ENCODE measurements around the gene POLRMT.

The POLRMT gene

DNA sequence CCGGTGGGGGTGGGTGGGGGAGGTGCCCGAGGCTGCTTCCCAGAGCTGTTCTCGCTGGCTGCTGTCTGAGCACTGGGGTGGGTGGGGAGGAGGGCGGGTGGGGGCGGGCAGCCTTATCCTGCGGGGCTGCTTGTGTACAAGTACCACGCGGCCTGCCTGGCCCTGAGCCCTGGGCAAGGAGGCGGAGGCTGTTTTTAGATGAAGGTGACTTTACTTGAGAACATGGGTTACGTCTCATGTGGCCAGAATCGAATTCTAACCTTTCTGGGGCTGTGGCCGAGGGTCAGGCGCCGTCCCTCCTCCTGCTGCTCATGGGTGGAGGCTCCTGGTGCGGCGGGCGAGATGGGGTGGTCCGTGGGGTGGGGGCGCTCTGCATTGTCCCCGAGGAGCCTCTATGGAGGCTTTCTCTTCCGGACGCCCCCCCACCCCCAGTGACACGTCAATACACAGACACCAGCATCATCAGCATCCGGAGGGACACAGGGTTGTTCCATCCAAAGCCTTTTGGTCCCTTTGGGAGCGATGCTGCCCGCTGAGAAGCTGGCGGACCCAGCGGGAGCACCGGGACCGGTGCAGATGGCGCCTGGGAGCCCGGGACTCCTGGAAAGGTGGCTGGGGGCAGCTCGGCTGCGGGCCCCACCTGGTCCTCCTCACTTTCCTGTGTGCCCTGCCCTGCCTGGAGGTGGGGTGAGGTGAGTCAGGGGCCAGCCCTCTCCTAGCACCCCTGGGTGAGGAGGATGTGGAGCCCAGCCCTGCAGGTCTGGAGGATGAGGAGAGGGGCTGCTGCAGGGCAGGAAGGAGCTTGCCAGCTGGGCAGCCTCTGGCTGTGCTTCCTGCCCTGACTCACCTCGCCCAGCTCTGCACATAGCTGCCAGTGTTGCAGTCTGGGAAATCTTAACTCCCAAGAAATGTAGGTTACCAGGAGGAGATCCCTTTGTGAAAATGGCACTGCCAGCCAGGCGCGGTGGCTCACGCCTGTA, 57.5 kb downstream of the POLRMT start:
- DNase-seq, result no peak

GRCh38 chr19:574658-575526, 58.4 kb downstream of the POLRMT start:
- DNase-seq, result peak; percentile 49

DNA sequence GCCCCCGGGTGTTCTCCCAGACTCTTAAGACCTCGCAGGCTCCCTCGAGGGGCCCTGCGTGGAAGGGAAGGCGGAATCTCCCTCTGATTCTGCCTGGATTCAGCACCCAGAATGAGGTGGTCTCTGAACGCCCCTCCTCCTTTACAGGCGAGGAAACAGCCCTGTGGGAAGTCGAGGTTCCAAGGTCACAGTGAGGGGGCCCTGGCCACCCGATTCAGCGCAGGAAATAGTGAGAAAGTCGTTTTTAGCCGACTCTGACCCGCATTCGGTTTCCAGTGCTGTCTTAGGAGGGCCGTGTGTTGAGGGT, 59.9 kb downstream of the POLRMT start:
- DNase-seq, result no peak

DNA sequence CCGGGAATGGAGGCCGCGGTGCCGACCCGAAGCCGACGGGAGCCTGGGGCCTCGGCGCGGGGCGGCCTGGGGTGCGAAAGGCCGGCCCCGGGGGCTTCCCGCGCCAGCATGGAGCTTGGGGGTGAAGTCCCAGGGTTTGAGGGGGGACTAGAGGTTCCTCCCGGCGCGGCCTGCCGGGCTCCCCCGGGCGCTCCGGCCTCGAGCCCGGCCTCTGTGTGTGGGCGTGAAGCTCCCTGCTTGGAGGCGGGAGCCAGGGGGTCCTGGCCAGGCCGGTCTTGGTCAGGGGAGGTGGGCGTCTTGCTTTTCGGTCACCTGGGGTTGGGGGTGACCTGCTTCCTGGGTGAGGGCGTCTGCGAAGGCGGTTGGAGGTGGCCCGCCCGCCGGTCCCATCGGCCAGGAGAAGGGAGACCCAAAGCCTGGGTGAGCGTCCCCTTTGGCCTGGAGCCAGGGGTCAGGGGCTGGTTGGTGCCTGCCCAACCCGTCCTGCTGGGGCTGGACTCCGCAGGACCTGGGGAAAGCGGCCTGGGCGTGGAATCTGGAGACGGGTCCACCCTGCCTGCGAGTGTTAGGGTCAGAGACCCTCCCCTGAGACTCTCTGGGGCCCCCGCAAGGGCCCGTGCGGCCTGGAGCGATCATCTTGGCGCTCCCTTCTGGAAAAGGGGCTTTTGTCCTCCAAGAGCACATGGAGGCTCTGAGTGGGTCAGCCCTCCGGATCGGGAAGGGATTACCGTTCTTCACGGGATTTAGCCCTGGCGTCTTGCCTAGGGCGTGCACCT, 60.4 kb downstream of the POLRMT start:
- DNase-seq, result peak; percentile 35

DNA sequence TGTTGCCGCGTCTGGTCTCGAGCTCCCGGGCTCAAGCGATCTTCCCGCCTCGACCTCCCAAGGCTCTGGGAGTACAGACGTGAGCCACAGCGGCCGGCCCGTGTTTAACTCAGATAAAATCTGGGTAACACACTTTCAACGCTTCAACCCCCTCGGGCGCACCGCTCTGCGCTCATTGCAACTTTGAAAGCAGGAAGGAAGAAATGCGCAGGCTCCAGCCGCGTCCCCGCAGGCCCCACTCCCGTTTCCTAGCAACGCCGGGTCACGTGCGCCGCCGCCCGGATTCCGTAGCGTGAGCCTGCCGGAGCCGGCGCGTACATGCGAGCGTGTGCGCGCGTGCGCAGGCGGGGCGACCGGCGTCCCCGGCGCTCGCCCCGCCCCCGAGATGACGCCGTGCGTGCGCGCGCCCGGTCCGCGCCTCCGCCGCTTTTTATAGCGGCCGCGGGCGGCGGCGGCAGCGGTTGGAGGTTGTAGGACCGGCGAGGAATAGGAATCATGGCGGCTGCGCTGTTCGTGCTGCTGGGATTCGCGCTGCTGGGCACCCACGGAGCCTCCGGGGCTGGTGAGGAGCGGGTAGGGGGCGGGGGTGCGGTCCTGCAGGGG, 61.1 kb downstream of the POLRMT start, which contains the start of gene BSG:
BSG (plus strand) TSS at position 457 of the 603 bp plus-strand sequence; CDS start at position 496, 39 bp downstream.
- DNase-seq, result peak; percentile 99

DNA sequence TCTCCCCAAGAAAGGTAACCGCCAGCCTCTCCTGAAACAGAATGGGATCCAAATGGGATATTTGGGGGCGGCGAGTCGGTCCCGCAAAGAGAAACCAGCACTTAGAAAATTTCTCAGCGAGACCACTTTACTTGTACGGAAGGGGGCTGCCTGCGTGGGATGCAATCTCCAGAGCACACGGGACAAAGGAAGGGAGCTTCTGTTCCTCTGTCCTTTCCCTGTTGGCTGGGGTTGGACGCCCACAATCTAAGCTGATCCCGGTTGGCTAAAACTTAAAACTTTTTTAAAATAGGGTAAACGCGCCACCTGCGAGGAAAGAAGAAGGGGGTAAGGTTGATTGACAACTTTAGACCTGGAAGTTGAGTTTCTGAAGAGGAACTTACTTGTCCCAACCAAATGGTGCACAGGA, 61.8 kb downstream of the POLRMT start:
- peak; percentile 69 for DNase-seq

DNA sequence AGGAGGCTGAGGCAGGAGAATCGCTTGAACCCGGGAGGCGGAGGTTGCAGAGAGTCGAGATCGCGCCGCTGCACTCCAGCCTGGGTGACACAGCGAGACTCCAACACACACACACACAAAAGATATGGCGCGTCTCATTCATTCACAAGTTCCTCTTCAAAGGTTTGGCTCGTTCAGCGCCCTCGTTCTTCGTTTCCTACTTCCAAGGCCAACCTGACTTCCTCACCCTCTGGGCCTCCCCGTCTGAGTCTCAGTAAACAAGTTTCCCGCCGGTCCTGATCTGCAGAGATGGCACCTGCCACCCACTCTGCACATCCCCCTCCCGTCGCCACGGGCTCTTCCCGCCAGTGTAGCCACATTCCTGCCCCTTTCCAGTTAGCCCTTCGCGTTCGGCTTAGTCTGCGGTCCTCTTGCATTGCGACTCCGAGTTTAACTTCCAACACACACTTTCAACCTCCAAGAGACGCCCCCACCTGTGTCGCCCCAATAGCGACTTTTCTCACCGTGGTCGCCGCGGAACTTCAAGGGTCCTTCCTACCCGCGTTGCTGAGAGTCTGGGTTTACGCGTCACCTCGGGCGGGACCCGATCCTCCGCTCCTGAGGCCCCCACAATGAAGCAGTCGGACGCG, 62.3 kb downstream of the POLRMT start:
- DNase-seq, result peak; percentile 84

DNA sequence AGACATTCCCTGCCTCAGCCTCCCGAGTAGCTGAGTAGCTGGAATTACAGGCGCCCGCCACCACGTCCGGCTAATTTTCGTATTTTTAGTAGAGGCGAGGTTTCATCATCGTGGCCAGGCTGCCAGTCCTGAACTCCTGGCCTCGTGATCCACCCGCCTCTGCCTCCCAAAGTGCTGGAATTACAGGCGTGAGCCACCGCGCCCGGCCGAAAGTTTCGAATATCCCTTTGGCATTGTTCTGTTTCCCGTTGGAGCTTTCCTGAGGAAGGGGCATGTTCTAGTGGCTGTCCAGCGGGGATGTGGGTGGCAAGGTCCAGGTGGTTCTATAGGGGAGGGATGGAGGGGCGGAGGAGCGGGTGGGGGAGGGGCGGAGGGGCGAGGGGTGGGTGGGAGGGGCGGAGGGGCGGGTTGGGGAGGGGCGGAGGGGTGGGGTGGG, 63.1 kb downstream of the POLRMT start:
- DNase-seq, result peak; percentile 64

DNA sequence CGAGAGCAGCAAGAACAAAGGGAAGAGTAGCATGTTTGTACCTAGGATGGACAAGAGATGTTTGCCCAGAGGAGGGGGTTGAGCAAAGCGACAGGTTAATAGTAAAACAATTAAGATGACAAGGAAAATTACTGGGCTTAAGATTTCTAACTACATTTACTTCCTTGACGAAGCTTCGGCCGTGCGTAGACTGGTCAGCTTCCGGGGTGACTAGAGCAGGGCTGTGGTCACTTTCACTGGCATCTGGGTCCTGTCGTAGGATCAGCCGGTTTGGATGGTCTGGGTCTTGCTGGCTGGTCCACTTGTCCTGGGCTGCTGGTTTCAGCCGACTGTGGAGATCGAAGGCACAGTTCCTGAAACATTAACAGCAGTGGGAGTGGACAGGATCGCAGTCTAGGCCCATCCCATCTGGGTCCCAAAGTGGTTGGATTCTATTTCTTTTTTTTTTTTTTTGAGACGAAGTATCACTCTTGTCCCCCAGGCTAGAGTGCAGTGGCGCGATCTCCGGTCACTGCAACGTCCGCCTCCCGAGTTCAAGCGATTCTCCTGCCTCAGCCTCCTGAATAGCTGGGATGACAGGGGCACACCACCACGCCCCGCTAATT, 65.9 kb downstream of the POLRMT start:
- peak; percentile 52 for DNase-seq
